HT-29 (cell line): ENCODE measurements around the gene TLX3. TPM values are rescaled to one million over a fixed set of nuclear protein-coding genes. Genes with fewer than 3 reads are reported as not detected.
A peak's percentile ranks its signal among the peaks of the same experiment; 100 is the strongest.
"Not testable (repeated sequence)": the region's sequence is repeated elsewhere in the genome, so short reads cannot be mapped to it uniquely, and the experiment has no call there.

Source experiments
- DNase-seq: peaks from one replicate; pipeline ENCODE4 v3.0.0-alpha.2; 2015; ENCODE audit warnings: low spot score
- total RNA-seq: library from RNA; depleted of rRNA; stranded (reverse); fragments of >200 nt; shearing (Covaris generic); gene quantifications from 2 replicates; pipeline ENCODE4 v1.2.3, GENCODE V29; 2014; rRNA removed

TLX3 gene
- not detected in 2 replicates for total RNA-seq

- DNase-seq, result no peak
Observed at GRCh38 chr5:171308453-171309275, at the start of gene TLX3. Gene TLX3, plus strand, starts transcription at chr5:171309248. Its CDS starts 118 bp downstream, at chr5:171309366.

- DNase-seq, result no peak
Observed at GRCh38 chr5:171261361-171261760, 47.7 kb upstream of the TLX3 start.

DNA sequence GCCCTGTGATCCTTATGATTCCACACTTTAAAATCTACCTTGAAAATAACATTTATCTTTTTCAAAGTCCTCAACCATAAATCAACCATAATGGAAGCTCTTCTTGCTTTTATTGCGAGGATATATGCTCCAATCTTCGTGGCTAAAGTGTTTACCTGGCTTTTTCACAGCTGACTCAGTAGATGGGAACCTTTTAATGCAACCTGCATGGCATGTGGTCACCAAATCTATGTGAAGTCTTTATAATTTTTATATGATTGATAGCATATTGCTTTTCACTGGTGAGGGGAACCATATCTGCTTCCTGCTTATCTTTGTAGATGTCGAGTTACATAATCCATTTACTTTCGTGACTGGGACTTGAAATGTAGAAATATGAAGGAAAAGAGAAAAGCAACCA is 47.1 kb upstream of the TLX3 start:
- DNase-seq, result no peak

- DNase-seq, result no peak
Observed at GRCh38 chr5:171263181-171263580, 45.9 kb upstream of the TLX3 start.

- DNase-seq, result no peak
Observed at GRCh38 chr5:171264843-171265242, 44.2 kb upstream of the TLX3 start.

- DNase-seq, result no peak
Observed at GRCh38 chr5:171268700-171269620, 40.1 kb upstream of the TLX3 start.

GRCh38 chr5:171269717-171270116 is 39.3 kb upstream of the TLX3 start:
- no peak for DNase-seq

- DNase-seq, result no peak
Observed at GRCh38 chr5:171270136-171270535, 38.9 kb upstream of the TLX3 start.

DNA sequence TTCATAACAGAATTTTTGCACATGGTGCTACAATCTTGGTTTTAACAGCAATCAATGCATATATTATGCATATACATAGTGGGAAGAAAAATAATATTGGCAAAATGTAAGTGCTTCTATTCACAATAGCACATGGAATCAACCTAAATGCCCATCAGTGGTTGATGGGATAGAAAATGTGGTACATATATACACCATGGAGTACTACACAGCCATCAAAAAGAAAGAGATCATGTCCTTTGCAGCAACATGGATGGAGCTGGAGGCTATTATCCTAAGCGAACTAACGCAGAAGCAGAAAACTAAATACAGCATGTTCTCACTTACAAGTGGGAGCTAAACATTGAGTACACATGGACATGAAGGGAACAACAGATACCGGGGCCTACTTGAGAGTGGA is 37.2 kb upstream of the TLX3 start:
- no peak for DNase-seq

GRCh38 chr5:171272996-171273970 is 35.8 kb upstream of the TLX3 start:
- peak; percentile 60 for DNase-seq

DNA sequence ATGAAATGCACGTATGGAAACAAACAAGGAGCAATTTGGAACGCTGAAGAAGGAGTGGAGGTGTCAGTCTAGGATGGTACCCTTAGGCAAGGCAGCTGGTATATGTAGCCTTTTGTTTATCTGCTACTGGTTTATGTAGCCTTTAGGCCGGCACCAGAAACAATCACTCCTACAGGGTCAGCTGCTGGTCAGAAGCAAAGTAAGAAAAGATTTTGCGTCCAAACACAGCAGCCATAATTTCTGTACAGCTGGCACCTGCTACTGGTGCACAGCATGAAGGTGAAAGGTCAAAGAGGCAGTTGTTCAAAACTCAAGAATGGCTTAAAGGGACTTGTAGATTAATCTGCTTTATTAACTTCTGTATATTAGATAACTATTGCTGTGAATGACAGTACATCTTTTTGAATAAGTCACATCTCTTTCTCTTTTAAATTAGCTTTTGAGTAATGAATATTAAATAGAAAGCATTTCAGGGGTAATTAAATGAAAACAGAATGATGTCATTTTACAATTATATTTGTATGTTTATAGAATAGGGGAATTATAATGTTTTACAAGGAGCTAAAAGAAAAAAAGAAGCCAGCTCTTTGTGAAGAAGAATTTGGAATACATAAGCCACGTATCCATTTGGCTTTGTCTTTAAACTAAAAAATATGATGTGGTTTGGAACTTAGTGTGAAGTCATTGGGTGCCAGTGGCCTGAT is 33.1 kb upstream of the TLX3 start:
- DNase-seq, result no peak

DNA sequence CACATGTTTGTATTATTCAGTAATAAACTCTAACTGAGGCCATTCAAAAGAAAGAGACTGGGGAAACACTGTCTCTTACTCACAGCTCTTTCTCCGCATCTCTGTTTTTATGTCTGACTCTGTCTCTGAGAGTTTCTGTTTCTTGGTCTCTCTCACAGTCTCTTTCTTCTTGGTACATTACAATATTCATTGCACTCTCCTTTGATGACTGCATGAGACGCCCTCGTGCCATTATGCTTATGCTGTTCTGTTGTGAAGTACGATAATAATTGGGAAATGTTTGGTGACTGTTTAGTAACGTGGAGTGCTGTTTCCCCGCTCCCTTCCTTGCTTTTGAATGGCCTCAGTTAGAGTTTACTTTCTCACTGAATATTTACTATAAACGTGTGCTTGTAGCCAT is 25.3 kb upstream of the TLX3 start:
- no peak for DNase-seq

GRCh38 chr5:171285465-171285864 is 23.6 kb upstream of the TLX3 start:
- DNase-seq, result no peak

GRCh38 chr5:171288066-171288465 is 21.0 kb upstream of the TLX3 start:
- no peak for DNase-seq

DNA sequence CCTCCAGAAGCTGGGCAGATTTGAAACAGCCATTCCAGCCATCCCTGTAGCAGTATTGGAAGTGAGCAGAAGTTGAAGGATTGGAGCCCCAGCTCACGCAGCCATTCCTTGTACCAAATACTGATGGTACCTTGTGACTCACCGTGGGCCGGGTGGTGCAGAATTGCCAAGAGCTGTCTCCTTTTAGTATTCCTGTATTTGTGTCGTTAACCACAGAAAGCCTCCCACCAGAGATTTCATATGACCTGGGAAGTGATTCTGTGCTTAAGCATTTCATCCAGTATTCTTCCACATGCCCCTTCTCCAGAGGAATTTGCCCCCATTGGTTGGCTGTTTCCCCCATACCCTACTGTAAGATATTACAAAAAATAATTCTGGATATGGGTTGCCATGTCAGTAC is 17.7 kb upstream of the TLX3 start:
- DNase-seq, result no peak

DNA sequence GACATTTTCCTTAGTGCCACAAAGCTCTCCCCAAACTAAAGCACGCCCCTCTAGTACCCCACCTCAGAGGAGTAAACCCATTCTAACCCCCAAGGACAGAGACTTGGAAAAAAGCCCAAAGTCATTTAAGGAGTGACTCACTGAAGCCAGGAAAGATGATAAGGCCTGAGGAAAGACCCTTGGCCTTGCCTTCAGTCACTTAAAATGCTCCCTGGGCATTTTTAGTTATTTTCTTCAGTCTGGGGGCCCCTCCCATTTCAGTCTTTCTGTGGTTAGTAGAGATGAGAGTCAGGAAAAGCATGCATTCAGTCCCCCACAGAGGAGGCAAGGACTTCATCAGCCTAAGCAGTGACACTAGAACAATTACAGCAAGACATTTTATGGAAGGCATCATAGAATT is 13.7 kb upstream of the TLX3 start:
- no peak for DNase-seq

DNA sequence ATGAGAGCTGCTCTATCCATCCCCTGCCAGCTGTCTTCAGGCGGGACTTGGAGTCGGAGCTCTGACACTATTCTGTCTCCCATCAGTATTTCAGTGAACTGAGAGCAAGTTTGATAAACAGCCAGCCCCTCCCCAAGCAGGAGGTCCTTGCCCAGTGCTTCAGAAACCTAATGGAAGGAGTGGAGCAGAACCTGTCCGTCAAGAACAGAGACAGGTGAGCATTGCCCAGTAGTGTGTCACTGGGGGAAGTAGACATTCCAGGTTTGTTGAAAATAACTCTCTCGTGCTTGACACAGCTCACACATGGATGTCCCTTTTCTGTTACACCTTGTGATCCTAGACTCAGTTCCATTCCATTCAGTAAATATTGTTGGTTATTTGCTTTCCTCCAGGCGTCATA is 13.2 kb upstream of the TLX3 start:
- peak; percentile 26 for DNase-seq

- DNase-seq, result not testable (repeated sequence)
Observed at GRCh38 chr5:171297941-171298340, 11.1 kb upstream of the TLX3 start.

GRCh38 chr5:171299228-171299627 is 9.8 kb upstream of the TLX3 start:
- no peak for DNase-seq

- DNase-seq, result no peak
Observed at GRCh38 chr5:171299851-171300250, 9.2 kb upstream of the TLX3 start.

GRCh38 chr5:171300358-171300757 is 8.7 kb upstream of the TLX3 start:
- DNase-seq, result no peak
